DOHH2 (cell line): Measurements from ENCODE around the gene TSPAN11.

Experiments used
- CTCF ChIP-seq: fragments of 200-600 bp; sonication (generic); IDR thresholded peaks from one replicate; pipeline ENCODE4 v1.5.1; 2014; ENCODE audit warnings: antibody characterized with exemption, mild to moderate bottlenecking, low read depth, low read length; ENCODE audit not compliant: poor library complexity, severe bottlenecking
- EZH2phosphoT487 ChIP-seq: fragments of 200-600 bp; sonication (generic); IDR thresholded peaks from 2 replicates; pipeline ENCODE4 v1.6.1; 2017; ENCODE audit warnings: borderline replicate concordance, mild to moderate bottlenecking, antibody characterized with exemption, low read length, moderate library complexity, mixed read lengths

- TF ChIP-seq CTCF: no peak
- no peak for TF ChIP-seq EZH2phosphoT487
Observed at GRCh38 chr12:31016057-31016456, 89.5 kb downstream of the TSPAN11 start.
